HepG2 (cell line): ENCODE data around the gene PAFAH1B1. TPM values are rescaled to one million over a fixed set of nuclear protein-coding genes. Genes with fewer than 3 reads are reported as not detected.
A peak's percentile ranks its signal among the peaks of the same experiment; 100 is the strongest.

Experiments
- GABPB1 ChIP-seq: IDR thresholded peaks from 2 replicates; pipeline ENCODE4 v1.6.1; 2016; ENCODE audit warnings: mild to moderate bottlenecking, missing genetic modification reagents, moderate library complexity, missing compliant biosample characterization
- KMT2B ChIP-seq: IDR thresholded peaks from 2 replicates; pipeline ENCODE4 v1.6.1; 2016; ENCODE audit warnings: missing genetic modification reagents, missing compliant biosample characterization
- STAT5B ChIP-seq: sonication (generic); formaldehyde crosslinking; IDR thresholded peaks from 2 replicates; pipeline ENCODE4 v1.4.0; 2020; ENCODE audit warnings: missing genetic modification reagents
- polyA plus RNA-seq, 8 experiments: library from polyadenylated mRNA; depleted of rRNA in 3 of 8; stranded (reverse) in 7 of 8; unstranded in 1 of 8; fragments of >200 nt; fragmentation: Illumina TruSeq in 4 of 8; extraction: Trizol in 4 of 8; gene quantifications; 2 replicates each; pipeline versions ENCODE4 v1.2.1 to v1.2.3, GENCODE V29; 2011 to 2016; ENCODE audit warnings: low read depth in 4 of 8, missing spikeins in 1 of 8, mixed read lengths in 1 of 8; ENCODE audit not compliant: insufficient read depth in 1 of 8
- total RNA-seq, 5 experiments: library from RNA; depleted of rRNA; stranded (reverse); fragments of >200 nt; fragmentation: Illumina TruSeq; extraction: Trizol; gene quantifications; 2 replicates each; pipeline ENCODE4 v1.2.3, GENCODE V29; 2016; ENCODE audit warnings: low read depth in 1 of 5
- TF ChIP-seq, protein P1 (sequence below): sonication (generic); formaldehyde crosslinking; IDR thresholded peaks from 2 replicates; pipeline ENCODE4 v1.4.0; 2020; ENCODE audit warnings: missing genetic modification reagents, borderline replicate concordance
- TF ChIP-seq, protein P2 (sequence below): IDR thresholded peaks from 2 replicates; pipeline ENCODE4 v1.6.1; 2012; ENCODE audit warnings: inconsistent platforms
- TF ChIP-seq, protein P3 (sequence below): sonication (generic); formaldehyde crosslinking; IDR thresholded peaks from 2 replicates; pipeline ENCODE4 v1.4.0; 2020; ENCODE audit warnings: missing genetic modification reagents
- TF ChIP-seq, protein P4 (sequence below): sonication (generic); formaldehyde crosslinking; IDR thresholded peaks from 2 replicates; pipeline ENCODE4 v1.5.0; 2020; ENCODE audit warnings: mild to moderate bottlenecking, missing genetic modification reagents
- TF ChIP-seq, protein P5 (sequence below): sonication (generic); formaldehyde crosslinking; IDR thresholded peaks from 2 replicates; pipeline ENCODE4 v1.4.0; 2020; ENCODE audit warnings: missing genetic modification reagents, mild to moderate bottlenecking, borderline replicate concordance
- TF ChIP-seq, protein P6 (sequence below): sonication (generic); formaldehyde crosslinking; IDR thresholded peaks from 2 replicates; pipeline ENCODE4 v1.4.0; 2020; ENCODE audit warnings: missing genetic modification reagents
- TF ChIP-seq, protein P7 (sequence below): sonication (generic); formaldehyde crosslinking; IDR thresholded peaks from 2 replicates; pipeline ENCODE4 v1.5.0; 2020; ENCODE audit warnings: missing genetic modification reagents

PAFAH1B1 gene
- total and polyA plus RNA-seq, 2 of the 13 experiments (the other 11 are each of a cell fraction or from before 2014, with no cell fraction given) = 46.0 to 64.9 TPM

DNA sequence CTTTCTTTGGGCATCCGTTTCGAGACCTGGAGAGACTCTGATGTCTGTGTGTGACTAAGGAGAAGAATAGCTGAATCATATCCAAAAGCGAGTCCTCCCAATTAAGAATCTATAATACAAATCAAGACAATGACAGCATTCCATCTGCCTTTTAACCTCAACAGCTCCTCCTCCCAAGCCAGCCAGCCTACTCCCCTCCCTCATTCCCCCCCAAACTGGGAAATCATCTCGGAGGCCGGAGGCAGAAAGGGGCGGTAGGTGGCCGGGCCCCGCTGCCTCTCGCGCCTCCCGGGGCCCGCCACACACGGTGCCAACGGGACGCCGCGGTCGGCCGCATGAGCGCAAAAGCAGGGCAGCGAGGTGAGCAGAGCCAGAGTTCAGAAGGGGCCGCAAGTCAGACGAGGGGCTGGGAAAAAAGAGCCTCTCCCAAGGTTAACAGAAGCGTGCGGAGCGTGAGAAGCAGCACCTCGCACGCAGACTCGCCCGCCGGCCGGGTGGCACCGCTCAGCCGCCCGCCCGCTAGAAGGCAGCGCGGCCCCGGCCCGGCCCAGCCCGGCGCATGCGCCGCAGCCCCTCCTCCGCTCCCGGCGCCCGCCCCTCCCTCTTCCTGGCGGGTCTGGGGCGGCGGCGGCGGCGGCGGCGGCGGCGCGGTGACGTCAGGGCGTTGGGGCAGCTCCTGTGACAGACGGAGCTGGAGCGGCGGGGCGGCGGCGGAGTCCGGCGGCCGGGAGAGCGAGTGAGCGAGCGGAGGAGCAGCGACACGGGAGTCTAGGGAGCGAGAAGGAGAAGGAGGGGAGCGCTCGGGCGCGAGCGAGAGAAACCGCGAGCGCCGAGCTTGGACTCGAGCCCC is at the start of gene PAFAH1B1 (continued):
- TF ChIP-seq, protein P1, sequence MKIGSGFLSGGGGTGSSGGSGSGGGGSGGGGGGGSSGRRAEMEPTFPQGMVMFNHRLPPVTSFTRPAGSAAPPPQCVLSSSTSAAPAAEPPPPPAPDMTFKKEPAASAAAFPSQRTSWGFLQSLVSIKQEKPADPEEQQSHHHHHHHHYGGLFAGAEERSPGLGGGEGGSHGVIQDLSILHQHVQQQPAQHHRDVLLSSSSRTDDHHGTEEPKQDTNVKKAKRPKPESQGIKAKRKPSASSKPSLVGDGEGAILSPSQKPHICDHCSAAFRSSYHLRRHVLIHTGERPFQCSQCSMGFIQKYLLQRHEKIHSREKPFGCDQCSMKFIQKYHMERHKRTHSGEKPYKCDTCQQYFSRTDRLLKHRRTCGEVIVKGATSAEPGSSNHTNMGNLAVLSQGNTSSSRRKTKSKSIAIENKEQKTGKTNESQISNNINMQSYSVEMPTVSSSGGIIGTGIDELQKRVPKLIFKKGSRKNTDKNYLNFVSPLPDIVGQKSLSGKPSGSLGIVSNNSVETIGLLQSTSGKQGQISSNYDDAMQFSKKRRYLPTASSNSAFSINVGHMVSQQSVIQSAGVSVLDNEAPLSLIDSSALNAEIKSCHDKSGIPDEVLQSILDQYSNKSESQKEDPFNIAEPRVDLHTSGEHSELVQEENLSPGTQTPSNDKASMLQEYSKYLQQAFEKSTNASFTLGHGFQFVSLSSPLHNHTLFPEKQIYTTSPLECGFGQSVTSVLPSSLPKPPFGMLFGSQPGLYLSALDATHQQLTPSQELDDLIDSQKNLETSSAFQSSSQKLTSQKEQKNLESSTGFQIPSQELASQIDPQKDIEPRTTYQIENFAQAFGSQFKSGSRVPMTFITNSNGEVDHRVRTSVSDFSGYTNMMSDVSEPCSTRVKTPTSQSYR (CRISPR knock-in tag) = 0 out of 2 replicates have a peak, but pooled peaks have one; percentile 15
- TF ChIP-seq, protein P2, sequence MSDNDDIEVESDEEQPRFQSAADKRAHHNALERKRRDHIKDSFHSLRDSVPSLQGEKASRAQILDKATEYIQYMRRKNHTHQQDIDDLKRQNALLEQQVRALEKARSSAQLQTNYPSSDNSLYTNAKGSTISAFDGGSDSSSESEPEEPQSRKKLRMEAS = peak; percentile 89
- TF ChIP-seq, protein P3, sequence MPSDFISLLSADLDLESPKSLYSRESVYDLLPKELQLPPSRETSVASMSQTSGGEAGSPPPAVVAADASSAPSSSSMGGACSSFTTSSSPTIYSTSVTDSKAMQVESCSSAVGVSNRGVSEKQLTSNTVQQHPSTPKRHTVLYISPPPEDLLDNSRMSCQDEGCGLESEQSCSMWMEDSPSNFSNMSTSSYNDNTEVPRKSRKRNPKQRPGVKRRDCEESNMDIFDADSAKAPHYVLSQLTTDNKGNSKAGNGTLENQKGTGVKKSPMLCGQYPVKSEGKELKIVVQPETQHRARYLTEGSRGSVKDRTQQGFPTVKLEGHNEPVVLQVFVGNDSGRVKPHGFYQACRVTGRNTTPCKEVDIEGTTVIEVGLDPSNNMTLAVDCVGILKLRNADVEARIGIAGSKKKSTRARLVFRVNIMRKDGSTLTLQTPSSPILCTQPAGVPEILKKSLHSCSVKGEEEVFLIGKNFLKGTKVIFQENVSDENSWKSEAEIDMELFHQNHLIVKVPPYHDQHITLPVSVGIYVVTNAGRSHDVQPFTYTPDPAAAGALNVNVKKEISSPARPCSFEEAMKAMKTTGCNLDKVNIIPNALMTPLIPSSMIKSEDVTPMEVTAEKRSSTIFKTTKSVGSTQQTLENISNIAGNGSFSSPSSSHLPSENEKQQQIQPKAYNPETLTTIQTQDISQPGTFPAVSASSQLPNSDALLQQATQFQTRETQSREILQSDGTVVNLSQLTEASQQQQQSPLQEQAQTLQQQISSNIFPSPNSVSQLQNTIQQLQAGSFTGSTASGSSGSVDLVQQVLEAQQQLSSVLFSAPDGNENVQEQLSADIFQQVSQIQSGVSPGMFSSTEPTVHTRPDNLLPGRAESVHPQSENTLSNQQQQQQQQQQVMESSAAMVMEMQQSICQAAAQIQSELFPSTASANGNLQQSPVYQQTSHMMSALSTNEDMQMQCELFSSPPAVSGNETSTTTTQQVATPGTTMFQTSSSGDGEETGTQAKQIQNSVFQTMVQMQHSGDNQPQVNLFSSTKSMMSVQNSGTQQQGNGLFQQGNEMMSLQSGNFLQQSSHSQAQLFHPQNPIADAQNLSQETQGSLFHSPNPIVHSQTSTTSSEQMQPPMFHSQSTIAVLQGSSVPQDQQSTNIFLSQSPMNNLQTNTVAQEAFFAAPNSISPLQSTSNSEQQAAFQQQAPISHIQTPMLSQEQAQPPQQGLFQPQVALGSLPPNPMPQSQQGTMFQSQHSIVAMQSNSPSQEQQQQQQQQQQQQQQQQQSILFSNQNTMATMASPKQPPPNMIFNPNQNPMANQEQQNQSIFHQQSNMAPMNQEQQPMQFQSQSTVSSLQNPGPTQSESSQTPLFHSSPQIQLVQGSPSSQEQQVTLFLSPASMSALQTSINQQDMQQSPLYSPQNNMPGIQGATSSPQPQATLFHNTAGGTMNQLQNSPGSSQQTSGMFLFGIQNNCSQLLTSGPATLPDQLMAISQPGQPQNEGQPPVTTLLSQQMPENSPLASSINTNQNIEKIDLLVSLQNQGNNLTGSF (CRISPR knock-in tag) = 0 out of 2 replicates have a peak, but pooled peaks have one; percentile 27
- peak; percentile 56; the same call in 1 of the 2 replicates for TF ChIP-seq GABPB1 (CRISPR knock-in tag)
- TF ChIP-seq, protein P4, sequence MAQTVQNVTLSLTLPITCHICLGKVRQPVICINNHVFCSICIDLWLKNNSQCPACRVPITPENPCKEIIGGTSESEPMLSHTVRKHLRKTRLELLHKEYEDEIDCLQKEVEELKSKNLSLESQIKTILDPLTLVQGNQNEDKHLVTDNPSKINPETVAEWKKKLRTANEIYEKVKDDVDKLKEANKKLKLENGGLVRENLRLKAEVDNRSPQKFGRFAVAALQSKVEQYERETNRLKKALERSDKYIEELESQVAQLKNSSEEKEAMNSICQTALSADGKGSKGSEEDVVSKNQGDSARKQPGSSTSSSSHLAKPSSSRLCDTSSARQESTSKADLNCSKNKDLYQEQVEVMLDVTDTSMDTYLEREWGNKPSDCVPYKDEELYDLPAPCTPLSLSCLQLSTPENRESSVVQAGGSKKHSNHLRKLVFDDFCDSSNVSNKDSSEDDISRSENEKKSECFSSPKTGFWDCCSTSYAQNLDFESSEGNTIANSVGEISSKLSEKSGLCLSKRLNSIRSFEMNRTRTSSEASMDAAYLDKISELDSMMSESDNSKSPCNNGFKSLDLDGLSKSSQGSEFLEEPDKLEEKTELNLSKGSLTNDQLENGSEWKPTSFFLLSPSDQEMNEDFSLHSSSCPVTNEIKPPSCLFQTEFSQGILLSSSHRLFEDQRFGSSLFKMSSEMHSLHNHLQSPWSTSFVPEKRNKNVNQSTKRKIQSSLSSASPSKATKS (CRISPR knock-in tag) = no peak
- TF ChIP-seq KMT2B (CRISPR knock-in tag) = peak; percentile 77
- no peak for TF ChIP-seq STAT5B (CRISPR knock-in tag)
- TF ChIP-seq, protein P5, sequence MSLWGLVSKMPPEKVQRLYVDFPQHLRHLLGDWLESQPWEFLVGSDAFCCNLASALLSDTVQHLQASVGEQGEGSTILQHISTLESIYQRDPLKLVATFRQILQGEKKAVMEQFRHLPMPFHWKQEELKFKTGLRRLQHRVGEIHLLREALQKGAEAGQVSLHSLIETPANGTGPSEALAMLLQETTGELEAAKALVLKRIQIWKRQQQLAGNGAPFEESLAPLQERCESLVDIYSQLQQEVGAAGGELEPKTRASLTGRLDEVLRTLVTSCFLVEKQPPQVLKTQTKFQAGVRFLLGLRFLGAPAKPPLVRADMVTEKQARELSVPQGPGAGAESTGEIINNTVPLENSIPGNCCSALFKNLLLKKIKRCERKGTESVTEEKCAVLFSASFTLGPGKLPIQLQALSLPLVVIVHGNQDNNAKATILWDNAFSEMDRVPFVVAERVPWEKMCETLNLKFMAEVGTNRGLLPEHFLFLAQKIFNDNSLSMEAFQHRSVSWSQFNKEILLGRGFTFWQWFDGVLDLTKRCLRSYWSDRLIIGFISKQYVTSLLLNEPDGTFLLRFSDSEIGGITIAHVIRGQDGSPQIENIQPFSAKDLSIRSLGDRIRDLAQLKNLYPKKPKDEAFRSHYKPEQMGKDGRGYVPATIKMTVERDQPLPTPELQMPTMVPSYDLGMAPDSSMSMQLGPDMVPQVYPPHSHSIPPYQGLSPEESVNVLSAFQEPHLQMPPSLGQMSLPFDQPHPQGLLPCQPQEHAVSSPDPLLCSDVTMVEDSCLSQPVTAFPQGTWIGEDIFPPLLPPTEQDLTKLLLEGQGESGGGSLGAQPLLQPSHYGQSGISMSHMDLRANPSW (CRISPR knock-in tag) = no peak
- TF ChIP-seq, protein P6, sequence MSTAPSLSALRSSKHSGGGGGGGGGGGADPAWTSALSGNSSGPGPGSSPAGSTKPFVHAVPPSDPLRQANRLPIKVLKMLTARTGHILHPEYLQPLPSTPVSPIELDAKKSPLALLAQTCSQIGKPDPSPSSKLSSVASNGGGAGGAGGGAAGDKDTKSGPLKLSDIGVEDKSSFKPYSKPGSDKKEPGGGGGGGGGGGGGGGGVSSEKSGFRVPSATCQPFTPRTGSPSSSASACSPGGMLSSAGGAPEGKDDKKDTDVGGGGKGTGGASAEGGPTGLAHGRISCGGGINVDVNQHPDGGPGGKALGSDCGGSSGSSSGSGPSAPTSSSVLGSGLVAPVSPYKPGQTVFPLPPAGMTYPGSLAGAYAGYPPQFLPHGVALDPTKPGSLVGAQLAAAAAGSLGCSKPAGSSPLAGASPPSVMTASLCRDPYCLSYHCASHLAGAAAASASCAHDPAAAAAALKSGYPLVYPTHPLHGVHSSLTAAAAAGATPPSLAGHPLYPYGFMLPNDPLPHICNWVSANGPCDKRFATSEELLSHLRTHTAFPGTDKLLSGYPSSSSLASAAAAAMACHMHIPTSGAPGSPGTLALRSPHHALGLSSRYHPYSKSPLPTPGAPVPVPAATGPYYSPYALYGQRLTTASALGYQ (CRISPR knock-in tag) = peak; percentile 52; the same call in 1 of the 2 replicates
- TF ChIP-seq, protein P7, sequence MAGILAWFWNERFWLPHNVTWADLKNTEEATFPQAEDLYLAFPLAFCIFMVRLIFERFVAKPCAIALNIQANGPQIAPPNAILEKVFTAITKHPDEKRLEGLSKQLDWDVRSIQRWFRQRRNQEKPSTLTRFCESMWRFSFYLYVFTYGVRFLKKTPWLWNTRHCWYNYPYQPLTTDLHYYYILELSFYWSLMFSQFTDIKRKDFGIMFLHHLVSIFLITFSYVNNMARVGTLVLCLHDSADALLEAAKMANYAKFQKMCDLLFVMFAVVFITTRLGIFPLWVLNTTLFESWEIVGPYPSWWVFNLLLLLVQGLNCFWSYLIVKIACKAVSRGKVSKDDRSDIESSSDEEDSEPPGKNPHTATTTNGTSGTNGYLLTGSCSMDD (CRISPR knock-in tag) = no peak
